NCI-H146 treated with DMSO at 0.1 percent for 48 hours (cell line): ENCODE measurements around the gene SIPA1L3.

Source experiments
- DNase-seq: peaks from one replicate; lab custom pipeline; 2025; ENCODE audit not compliant: unreplicated experiment; lab: John Stamatoyannopoulos, UW

Gene SIPA1L3

DNA sequence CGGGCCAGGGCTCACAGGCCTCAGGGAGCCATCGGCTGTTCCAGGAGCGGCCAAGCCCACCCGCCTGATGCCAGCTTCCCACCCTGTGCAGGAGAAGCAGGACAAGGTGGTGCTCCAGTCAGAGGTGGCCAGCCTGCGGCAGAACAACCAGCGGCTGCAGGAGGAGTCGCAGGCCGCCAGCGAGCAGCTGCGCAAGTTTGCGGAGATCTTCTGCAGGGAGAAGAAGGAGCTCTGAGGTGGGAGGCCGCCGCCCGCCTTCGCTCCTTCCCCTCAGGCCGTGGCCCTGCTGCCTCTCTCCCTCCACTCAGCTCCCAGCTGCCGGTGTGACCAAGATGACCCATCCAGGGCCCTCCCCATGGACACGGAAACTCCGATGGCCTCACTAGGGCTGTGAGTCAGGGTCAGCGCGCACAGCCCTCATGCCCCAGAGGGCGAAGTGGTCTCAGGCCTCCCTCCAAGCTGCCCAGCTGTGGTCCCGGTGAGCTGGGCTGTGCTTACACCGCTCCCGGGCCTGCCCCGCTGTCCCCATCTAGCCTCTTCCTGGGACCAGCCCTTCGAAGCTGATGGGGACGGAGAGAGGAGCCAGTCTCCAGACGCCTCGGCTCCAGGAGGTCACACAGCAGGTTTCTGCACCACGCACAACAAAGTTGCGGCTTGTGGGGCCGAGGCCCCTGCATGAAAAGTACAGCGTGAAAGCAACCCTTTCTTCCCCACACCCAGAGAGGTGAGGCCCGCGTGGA, 299.2 kb downstream of the SIPA1L3 start:
- no peak for DNase-seq

DNA sequence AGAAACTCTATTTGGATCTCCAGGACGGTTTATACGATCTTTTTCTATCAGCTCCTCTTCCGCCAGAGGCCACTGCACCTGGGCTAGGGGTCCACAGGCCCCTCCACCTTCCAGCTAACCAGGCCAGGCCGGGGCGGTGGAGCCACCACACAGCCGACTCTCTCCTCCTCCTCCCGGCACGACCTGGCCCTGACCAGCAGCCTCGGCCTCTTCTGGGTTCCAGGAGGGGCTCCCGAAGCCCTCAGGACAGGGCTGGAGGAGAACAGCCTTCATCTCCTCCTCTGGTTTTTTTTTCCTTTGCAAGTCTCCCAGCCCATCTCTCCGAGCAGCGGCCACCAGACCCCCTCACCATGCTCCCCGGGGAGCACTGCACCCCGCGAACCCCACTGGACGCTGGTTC, 299.9 kb downstream of the SIPA1L3 start:
- no peak for DNase-seq

DNA sequence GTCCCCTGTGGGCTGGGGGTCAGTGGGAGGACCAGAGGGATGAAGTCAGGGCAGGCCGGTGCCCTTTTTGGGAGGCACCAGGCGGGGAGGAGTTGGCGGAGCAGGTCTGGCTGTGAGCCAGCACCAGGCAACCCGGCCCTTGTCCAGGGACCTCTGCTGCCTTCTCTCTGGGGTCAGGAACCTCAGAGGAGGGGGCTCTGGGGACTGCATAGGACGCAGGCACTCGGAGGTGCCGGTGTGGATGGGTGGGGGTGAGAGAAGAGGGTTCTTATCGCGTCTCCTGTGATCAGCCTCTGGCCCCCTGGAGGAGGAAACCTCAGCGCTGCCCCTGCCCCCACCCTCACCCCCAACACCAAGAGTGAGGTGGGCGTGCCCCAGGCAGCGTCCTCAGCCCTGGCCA, 300.5 kb downstream of the SIPA1L3 start:
- DNase-seq: no peak

DNA sequence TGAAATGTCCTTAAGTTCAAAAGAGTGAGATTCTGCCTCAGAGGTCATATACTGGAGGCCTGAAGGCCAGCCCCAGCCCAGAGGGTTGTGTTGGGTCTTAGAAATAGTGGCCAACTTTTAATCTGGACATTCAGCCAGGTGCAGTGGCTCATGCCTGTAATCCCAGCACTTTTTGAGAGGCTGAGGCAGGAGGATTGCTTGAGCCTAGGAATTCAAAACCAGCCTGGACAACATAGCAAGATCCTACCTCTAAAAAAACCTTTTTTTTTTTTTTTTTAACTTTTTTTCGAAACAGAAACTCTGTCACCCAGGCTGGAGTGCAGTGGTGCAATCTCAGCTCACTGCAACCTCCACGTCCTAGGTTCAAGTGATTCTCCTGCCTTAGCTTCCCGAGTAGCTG, 301.6 kb downstream of the SIPA1L3 start:
- no peak for DNase-seq

DNA sequence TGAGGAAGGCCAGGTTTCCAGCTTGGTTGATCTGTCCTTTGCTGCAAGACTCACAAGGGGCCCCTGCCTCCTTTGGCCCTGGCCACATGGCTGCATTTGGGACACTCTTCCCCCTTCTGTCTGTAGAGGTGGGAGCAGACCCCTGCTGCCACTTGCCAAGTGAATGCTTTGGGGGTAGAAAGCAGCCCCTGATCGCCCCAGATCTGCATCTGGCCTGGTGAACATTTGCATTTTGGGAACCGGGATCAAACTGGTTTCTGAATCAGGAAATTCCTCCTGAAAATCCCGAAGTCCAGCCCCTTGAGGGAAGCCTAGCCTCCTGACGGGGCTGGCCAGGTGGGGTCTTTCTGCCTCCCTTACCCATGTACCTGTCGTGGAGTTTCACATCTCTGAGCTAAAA, 302.1 kb downstream of the SIPA1L3 start:
- no peak for DNase-seq

DNA sequence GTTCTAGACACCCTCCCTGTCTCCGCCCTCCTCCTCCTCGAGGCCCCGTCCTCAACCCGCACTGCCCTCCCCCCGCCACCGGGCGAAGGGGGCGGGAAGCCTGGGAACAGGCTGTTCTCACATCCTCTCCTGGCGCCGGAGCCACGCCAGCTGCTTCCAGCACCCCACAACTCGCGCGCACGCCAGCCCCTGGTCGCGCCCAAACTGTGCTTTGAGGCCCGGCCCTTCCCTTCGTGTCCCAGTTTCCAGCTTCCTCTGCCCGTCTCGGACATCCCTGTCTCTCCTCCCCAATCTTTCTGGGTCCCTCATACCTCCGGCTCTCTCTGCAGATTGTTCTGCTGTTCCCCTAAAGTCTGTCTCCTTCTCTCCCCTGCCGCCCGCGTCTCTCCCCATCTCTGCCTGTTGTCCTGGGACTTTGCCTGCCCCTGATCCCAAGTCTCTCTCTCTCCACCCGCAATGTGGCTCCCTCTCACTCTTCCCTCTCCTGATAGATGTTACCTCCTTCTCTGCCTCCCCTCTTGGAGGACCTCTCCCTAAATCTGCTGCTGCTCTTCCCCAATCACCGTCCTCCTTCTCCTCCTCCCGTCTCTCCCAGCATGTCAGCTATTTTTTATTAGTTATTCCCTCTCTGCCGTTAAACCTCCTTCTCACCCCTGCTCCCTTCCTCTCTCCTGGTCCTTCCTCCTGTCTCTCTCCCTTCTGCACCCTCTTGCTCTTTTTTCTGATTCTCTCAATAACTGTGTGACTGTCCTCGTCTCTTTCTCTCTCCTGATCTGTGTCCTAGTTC, 302.9 kb downstream of the SIPA1L3 start:
- no peak for DNase-seq

DNA sequence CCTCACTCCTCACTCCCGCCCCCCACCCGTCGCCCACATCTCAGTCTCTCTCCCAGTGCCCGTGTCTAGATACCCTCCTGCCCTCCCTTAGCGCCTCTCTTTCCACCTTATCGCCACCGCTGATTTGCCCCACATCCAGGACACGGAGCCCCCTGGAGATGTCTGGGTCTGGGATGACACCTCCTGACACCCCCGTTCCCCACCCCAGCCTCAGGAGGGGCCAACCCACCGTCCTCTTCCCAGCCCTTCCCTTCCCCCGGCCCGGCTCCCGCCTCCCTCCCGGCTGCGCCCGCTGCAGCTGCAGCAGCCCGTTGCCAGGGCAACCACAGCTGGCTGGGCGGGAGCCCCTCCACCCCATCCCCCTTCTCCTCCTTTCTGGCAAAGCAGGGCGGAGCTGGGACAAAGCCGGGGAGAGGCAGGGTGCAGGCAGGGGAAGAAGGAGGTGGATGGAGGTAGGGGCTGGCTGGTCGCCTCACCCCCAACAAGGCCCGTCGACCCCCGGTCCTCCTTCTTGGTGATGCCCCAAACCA, 303.5 kb downstream of the SIPA1L3 start:
- no peak for DNase-seq

DNA sequence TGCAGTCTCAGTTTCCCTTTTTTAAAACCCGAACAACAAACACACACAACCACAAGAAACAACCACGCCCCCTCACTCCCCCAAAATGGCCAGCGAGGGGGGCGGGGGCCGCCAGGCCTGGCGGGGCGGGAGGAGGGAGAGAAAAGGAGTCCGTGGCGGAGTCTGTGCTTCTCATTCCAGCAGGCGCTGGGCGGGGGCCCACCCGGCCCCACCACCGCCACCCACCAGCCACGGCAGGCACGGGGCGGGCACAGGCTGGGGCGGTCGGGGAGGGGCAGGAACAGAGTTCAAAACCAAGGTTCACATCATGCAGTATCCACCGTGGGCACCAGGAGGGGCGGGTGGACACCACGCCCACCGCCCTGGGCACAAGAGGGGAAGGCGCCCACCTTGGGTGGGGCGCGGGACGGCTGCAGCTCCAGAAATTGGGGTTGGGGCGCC, 304.2 kb downstream of the SIPA1L3 start:
- DNase-seq: no peak

DNA sequence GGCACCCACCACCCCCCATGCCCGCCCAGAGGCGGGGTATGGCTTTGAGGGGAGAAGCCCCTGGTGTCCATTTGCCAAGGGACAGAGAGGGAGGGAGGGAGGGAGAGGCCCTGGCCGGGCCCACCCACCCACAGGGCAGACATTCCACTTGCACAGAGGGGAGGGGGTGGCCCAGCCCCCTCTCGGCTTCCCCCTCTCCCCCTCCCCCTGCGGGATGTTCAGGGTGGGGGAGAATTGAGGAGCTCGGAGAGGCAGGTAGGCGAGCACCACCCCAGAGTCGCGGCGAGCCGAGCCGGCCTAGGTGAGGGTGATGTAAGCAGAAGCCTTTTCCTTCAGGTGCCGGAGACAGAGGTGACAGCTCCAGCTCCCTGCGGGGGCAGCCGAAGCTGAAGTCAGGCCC, 304.8 kb downstream of the SIPA1L3 start:
- no peak for DNase-seq

DNA sequence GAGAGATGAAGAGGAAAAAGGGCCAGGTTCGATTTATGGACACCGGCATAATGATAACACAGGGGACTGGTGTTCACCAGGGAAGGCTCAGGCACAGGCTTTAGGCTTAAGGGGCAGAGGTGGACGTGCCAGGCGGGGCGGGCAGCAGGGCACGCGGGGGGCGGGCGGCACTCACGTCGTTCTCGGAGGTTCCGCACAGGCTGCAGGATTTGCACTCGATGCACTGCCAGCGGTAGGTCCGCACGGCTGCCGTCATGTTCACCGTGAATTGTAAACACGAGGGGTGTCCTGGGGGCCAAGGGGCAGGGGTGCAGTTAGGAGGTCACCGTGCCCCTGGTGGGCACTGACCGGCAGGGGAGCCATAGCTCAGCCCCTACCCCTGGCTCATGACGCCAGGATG, 306.5 kb downstream of the SIPA1L3 start:
- DNase-seq: no peak

DNA sequence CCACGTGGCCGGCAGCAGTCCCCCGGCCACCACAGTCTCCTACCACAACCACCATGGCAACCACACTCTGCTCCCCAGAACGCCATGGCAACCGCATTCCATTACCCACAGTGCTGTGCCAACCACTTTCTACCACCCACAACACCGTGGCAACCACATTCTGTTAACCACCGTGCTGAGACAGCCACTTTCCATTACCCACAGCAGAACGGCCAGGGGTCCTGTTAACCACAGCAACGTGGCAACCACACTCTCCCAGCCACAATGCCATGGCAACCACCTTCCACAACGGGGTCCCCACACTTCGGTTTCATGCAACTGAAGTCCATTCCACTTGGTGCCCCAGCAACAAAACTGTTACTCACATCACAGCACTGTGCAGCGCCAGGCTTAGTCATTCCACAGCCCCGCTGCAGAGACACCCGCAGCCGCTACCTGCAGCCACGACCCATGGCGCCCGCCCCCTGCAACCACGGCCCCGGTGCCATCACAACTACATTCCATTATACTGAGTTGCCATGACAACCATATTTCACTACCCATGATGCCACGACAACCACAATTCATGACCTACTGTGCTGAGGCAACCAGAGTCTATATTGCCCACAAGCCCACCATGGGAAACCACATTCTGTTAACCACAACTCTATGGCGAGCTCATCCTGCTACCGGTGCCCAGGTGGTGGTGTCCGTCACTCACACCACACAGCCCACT, 307.1 kb downstream of the SIPA1L3 start:
- no peak for DNase-seq

DNA sequence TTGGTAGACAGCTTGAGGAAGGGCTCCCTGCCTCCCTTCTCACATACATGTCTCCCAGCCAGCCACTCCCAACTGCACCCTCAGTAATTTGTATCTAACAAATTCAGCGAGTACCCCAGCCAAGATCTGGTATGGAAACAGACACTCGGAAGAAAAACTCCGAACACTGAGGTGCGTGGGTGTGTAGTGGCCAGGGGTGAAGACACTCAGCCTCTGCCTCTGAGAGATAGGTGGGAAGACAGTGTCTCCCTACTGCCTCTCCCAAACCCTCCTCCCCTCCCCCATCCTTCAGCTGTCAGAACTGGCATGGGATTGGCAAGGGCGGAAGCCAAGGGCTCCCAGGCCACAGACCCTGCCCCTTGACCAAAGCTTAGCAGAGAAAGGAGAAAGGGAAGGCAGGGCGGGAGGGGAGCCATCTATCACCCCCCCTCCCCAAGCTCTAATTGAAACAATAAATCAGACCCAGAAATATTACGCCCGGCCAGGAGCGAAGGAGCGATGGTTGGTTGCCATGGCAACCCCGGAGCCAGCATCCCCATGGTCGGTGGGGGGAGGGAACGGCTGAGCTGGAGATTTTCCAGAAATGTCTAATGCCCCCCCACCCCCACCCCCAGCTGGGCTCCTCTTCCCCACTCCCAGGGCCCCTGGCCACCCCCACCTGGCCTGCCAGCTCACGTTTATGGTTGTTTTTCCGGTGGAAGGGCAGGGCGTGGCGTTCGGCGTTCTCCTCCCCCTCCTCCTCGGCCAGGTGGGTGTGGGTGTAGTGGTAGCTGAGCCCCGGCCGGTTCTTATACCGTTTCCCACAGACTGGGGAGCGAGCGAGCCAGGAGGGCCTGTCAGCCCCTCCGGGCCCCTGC, 310.0 kb downstream of the SIPA1L3 start:
- no peak for DNase-seq

DNA sequence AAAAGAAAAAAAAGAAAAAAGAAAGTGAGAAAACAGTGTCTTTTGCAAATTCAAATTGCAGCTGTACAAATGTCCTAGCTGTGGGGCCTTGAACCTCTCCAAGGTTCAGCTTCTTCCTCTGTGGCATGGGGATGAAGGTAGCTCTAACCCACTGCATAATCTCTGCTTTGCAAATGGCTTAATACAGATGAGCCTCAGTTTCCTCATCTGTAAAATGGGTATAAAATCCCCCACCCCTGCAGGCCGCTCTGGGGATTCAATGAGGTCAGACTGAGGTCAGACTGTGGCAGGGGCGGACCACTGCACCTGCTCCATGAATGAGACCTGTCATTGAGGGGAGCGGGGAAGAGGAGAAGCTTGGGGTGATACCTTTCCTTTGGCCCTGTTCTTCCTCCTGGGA, 311.2 kb downstream of the SIPA1L3 start:
- DNase-seq: no peak

DNA sequence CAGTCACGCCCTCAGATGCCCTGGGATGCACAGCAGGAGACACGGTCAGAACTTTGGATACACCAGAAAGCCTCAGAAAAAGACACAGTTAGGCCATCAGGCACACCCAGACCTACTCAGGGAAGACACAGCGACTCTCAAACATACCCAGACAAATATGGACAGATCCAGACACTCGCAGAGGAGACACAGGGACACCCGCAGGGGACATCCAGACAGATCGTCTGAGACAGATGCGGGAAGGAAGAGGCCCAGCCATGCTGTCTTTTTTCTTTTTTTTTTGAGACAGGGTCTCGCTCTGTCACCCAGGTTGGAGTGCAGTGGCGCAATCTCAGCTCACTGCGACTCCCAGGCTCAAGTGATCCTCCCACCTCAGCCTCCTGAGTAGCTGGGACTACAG, 312.2 kb downstream of the SIPA1L3 start:
- no peak for DNase-seq

DNA sequence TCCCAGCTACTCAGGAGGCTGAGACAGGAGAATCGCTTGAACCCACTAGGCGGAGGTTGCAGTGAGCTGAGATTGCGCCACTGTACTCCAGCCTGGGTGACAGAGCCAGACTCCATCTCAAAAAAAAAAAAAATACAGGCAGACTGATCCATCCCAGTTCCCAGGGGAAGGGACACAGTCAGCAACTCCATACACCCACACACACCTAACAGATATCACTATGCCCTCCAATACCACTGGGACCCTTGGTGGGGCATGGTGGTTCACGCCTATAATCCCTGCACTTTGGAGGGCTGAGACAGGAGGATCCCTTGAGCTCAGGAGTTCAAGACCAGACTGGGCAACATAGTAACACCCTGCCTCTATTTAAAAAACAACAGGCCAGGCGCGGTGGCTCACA, 314.4 kb downstream of the SIPA1L3 start:
- no peak for DNase-seq

DNA sequence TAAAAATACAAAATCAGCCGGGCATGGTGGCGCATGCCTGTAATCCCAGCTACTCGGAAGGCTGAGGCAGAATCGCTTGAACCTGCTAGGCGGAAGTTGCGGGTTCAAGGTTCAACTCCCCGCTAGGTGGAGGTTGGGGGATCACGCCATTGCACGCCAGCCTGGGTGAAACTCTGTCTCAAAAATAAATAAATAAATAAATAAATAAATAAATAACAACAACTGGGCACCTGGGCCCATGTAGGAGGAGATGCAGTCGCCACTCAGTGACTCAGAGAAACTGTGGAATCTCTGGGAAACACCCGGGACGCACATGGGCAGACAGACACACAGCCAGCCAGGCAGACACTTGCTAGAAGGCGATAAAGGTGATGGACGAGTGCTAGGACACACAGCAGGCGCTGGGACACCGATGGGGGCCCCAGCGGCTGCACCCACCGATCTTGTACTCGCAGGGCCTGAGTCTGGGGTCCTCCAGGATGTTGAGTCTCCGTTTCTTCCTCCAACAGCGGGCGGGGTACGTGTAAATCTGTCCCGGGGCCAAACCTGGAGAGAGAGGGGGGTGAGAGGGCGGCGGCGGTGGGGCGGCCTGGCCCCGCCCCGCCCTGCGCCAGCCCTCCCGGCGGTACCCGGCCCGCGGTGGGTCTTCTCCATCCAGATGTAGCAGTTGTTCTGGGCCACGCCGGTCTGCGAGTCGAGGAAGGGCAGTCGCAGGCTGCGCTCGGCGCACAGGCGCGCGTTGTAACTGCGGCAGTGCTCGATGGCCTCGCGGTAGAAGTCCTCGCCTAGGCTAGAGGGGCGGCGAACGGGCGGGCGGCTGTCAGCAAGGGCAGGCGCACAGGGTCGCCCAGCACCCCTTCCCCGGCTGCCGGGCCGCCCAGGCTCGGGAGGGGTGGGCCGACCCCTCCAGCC, 315.2 kb downstream of the SIPA1L3 start:
- DNase-seq: no peak

DNA sequence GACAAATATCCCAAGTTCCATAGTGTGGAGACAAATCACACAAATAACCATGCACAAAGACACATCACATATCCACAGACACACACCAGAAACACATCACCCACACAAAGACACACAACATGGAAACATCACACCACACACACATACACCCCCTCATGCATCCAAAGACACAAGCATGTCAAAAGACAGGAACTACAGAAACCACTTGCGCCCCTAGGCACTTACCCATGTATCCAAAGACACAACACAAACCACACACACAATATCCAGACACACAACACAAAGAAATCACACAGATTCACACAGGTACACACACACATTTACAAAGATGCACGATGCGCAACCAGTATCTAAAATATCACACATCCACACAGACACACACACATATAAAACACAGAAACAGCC, 316.1 kb downstream of the SIPA1L3 start:
- DNase-seq: no peak

DNA sequence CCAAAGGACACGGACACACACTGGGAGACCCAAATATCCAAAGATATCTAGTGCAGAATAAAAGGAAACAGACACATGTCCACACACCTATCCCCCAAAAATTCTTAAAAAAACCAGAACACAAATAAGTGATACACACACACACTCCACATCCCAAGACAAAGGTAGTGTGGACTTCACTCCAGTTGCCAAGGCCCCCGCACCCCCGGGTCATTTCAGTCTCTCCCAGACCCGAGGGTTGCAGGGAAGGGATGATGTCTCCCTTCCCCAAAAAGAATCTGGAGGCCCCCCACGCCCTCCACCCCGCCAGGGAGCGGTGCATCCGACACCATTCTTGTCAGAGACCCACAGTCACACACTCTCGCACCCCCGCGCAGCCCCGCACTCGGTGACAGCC, 316.6 kb downstream of the SIPA1L3 start:
- DNase-seq: no peak

DNA sequence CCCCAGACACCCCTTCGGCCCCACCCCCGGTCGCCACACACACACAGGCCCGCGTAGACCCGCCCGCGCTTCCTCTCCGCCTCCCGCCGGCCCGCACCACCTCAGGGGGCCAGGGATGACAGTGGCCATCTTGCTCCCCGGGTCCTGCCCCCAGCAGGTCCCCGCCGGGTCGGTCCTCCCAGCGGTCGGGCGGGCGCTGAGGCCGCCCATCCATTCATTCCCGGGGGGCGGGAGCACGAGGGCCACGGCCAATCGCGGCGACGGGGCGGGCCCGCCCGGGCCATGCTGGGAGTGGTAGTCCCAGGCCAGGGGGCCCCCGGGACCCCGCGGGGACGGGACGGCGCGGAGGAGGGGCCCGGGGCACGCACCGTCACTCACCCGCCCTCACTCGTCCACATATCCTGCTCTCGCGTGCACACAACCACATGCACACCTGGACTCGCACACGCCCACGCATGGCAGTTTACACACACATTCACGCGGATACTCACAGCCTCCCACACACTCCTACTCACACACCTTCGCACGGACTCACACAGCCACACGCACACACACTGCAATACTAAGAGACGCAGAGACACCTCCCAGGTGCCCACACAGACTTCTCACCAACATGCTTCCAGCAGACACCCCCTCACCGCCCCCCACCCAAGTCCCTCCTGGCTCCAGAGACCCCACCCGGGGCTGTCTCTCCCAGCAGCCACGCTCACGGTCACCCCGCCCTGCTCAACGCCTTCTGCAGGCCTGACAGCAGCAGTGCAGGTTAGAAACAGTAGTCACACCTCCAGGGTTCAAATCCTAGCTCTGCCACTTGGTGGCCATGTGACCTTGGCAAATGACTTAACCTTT, 317.2 kb downstream of the SIPA1L3 start, which contains the start of gene DPF1:
Gene DPF1 (minus strand): TSS at position 209 of the 849 bp plus-strand sequence. CDS start 80 bp downstream, at position 129.
- peak; percentile 67 for DNase-seq
